SHP77 (cell line): Measurements from ENCODE around the gene GOLM1.
A peak's percentile ranks its signal among the peaks of the same experiment; 100 is the strongest.
"Not testable (repeated sequence)": the region's sequence is repeated elsewhere in the genome, so short reads cannot be mapped to it uniquely, and the experiment has no call there.

Experiments
- DNase-seq, 2 experiments: peaks; one replicate each; lab custom pipeline; 2025; lab: John Stamatoyannopoulos, UW

The GOLM1 gene

GRCh38 chr9:86098824-86099700 lies at the start of gene GOLM1:
Gene GOLM1, minus strand, starts transcription at chr9:86099558. Its CDS starts 20,238 bp downstream, at chr9:86079320.
- DNase-seq: peak; percentile 35 to 41

- DNase-seq: not testable (repeated sequence)
Observed at GRCh38 chr9:86146671-86147070, 47.3 kb upstream of the GOLM1 start.

- not testable (repeated sequence) for DNase-seq
Observed at GRCh38 chr9:86145960-86146359, 46.6 kb upstream of the GOLM1 start.

GRCh38 chr9:86142973-86143372 lies 43.6 kb upstream of the GOLM1 start:
- no peak for DNase-seq

GRCh38 chr9:86141843-86142242 lies 42.5 kb upstream of the GOLM1 start:
- DNase-seq: peak in 1 of 2 experiments; percentile 1

GRCh38 chr9:86135371-86135770 lies 36.0 kb upstream of the GOLM1 start:
- DNase-seq: no peak

GRCh38 chr9:86134361-86134760 lies 35.0 kb upstream of the GOLM1 start:
- DNase-seq: no peak

- no peak for DNase-seq
Observed at GRCh38 chr9:86128235-86128822, 29.0 kb upstream of the GOLM1 start.

GRCh38 chr9:86126998-86127972 lies 27.9 kb upstream of the GOLM1 start:
- DNase-seq: peak; percentile 73 to 84

GRCh38 chr9:86122311-86122710 lies 23.0 kb upstream of the GOLM1 start:
- DNase-seq: no peak

- no peak for DNase-seq
Observed at GRCh38 chr9:86119457-86119856, 20.1 kb upstream of the GOLM1 start.

GRCh38 chr9:86116425-86116824 lies 17.1 kb upstream of the GOLM1 start:
- DNase-seq: no peak

GRCh38 chr9:86115886-86116285 lies 16.5 kb upstream of the GOLM1 start:
- no peak for DNase-seq

GRCh38 chr9:86112057-86112456 lies 12.7 kb upstream of the GOLM1 start:
- DNase-seq: no peak

GRCh38 chr9:86102626-86103025 lies 3.3 kb upstream of the GOLM1 start:
- no peak for DNase-seq

GRCh38 chr9:86099701-86100364 lies 475 bp upstream of the GOLM1 start:
- peak; percentile 31 to 41 for DNase-seq

GRCh38 chr9:86097510-86098224 lies 1.7 kb downstream of the GOLM1 start:
- no peak for DNase-seq

- DNase-seq: no peak
Observed at GRCh38 chr9:86096386-86096785, 3.0 kb downstream of the GOLM1 start.

GRCh38 chr9:86093788-86094555 lies 5.4 kb downstream of the GOLM1 start:
- peak; percentile 12 to 42 for DNase-seq

- no peak for DNase-seq
Observed at GRCh38 chr9:86091477-86091876, 7.9 kb downstream of the GOLM1 start.
